ENCODE results near the gene TBC1D30. TPM values are rescaled to one million over a fixed set of nuclear protein-coding genes. Genes with fewer than 3 reads are reported as not detected.

The TBC1D30 gene
- total RNA-seq, 1 donor, result 0.72 TPM

- Histone ChIP-seq H3K4me3 (ENCODE audit: insufficient read depth, low read length) (no peak overlapping the region), H3K9me3 (ENCODE audit: low read depth, low read length) (no peaks in the 10 kb centered on the region), H3K27me3 (ENCODE audit: insufficient read depth, low read length) (peaks cover 26% of the 10 kb centered on the region), H3K36me3 (ENCODE audit: insufficient read depth, low read length) (no peaks in the 10 kb centered on the region), H3K79me2 (ENCODE audit: insufficient read depth, low read length) (no peaks in the 10 kb centered on the region), H3K4me1 (ENCODE audit: insufficient read depth, low read length) (no peaks in the 10 kb centered on the region), H3K27ac (ENCODE audit: low read depth, low read length) (no peak overlapping the region), H2AFZ (ENCODE audit: low read length) (no peak overlapping the region), H4K20me1 (ENCODE audit: insufficient read depth, low read length) (no peaks in the 10 kb centered on the region), H3K4me2 (ENCODE audit: insufficient read depth, low read length) (no peak overlapping the region)
- DNase-seq (ENCODE audit: insufficient read length, low spot score, missing footprints), result no peak
- TF ChIP-seq CTCF (IDR thresholded peaks at IDR 0.05; ENCODE audit: extremely low read depth, low read depth, low read length), result no peak
These were observed 10.7 kb upstream of the TBC1D30 start for GRCh38 chr12:64813723-64814122.

GRCh38 chr12:64814432-64814831 is 10.0 kb upstream of the TBC1D30 start:
- Histone ChIP-seq H3K4me3 (ENCODE audit: insufficient read depth, low read length) (no peak overlapping the region), H3K36me3 (ENCODE audit: insufficient read depth, low read length) (no peaks in the 10 kb centered on the region), H4K20me1 (ENCODE audit: insufficient read depth, low read length) (no peaks in the 10 kb centered on the region), H3K79me2 (ENCODE audit: insufficient read depth, low read length) (no peaks in the 10 kb centered on the region), H2AFZ (ENCODE audit: low read length) (no peak overlapping the region), H3K9me3 (ENCODE audit: low read depth, low read length) (no peaks in the 10 kb centered on the region), H3K27me3 (ENCODE audit: insufficient read depth, low read length) (peaks cover 24% of the 10 kb centered on the region), H3K4me1 (ENCODE audit: insufficient read depth, low read length) (no peaks in the 10 kb centered on the region), H3K27ac (ENCODE audit: low read depth, low read length) (no peak overlapping the region), H3K4me2 (ENCODE audit: insufficient read depth, low read length) (no peak overlapping the region)
- TF ChIP-seq CTCF (IDR thresholded peaks at IDR 0.05; ENCODE audit: extremely low read depth, low read depth, low read length), result no peak
- no peak for DNase-seq (ENCODE audit: insufficient read length, low spot score, missing footprints)

GRCh38 chr12:64819816-64820402 is 4.5 kb upstream of the TBC1D30 start:
- Histone ChIP-seq H3K9me3 (ENCODE audit: low read depth, low read length) (no peaks in the 10 kb centered on the region), H3K27me3 (ENCODE audit: insufficient read depth, low read length) (peaks cover 40% of the 10 kb centered on the region), H3K4me2 (ENCODE audit: insufficient read depth, low read length) (no peak overlapping the region), H3K4me3 (ENCODE audit: insufficient read depth, low read length) (no peak overlapping the region), H3K27ac (ENCODE audit: low read depth, low read length) (no peak overlapping the region), H3K4me1 (ENCODE audit: insufficient read depth, low read length) (no peaks in the 10 kb centered on the region), H2AFZ (ENCODE audit: low read length) (no peak overlapping the region), H3K79me2 (ENCODE audit: insufficient read depth, low read length) (no peaks in the 10 kb centered on the region), H3K36me3 (ENCODE audit: insufficient read depth, low read length) (no peaks in the 10 kb centered on the region), H4K20me1 (ENCODE audit: insufficient read depth, low read length) (no peaks in the 10 kb centered on the region)
- TF ChIP-seq CTCF (IDR thresholded peaks at IDR 0.05; ENCODE audit: extremely low read depth, low read depth, low read length), result no peak
- no peak for DNase-seq (ENCODE audit: insufficient read length, low spot score, missing footprints)

- H3K4me2 ChIP-seq (ENCODE audit: insufficient read depth, low read length), result no peak overlapping the region
- H3K4me3 ChIP-seq (ENCODE audit: insufficient read depth, low read length), result no peak overlapping the region
- no peaks in the 10 kb centered on the region for H3K4me1 ChIP-seq (ENCODE audit: insufficient read depth, low read length)
- H3K9me3 ChIP-seq (ENCODE audit: low read depth, low read length), result no peaks in the 10 kb centered on the region
- no peak for DNase-seq (ENCODE audit: insufficient read length, low spot score, missing footprints)
- H4K20me1 ChIP-seq (ENCODE audit: insufficient read depth, low read length), result no peaks in the 10 kb centered on the region
- no peaks in the 10 kb centered on the region for H3K79me2 ChIP-seq (ENCODE audit: insufficient read depth, low read length)
- no peak overlapping the region for H3K27ac ChIP-seq (ENCODE audit: low read depth, low read length)
- peaks cover 47% of the 10 kb centered on the region for H3K27me3 ChIP-seq (ENCODE audit: insufficient read depth, low read length)
- H2AFZ ChIP-seq (ENCODE audit: low read length), result no peak overlapping the region
- TF ChIP-seq CTCF (IDR thresholded peaks at IDR 0.05; ENCODE audit: extremely low read depth, low read depth, low read length), result no peak
- H3K36me3 ChIP-seq (ENCODE audit: insufficient read depth, low read length), result no peaks in the 10 kb centered on the region
These were observed 3.9 kb upstream of the TBC1D30 start for GRCh38 chr12:64820593-64820992.
